AG04449 (cell line): ENCODE results near the gene RSRP1.
A peak's percentile ranks its signal among the peaks of the same experiment; 100 is the strongest.
"Not testable (repeated sequence)": the region's sequence is repeated elsewhere in the genome, so short reads cannot be mapped to it uniquely, and the experiment has no call there.

Source experiments
- CTCF ChIA-PET: fragments of 350-600 bp; formaldehyde crosslinking; extraction: SDS; loops from one replicate; lab custom pipeline; 2021; ENCODE audit warnings: antibody characterized with exemption; lab: Yijun Ruan, JAX
- POLR2A ChIA-PET: fragments of 400-600, 350-600 bp; formaldehyde crosslinking; extraction: SDS; loops from one replicate; lab custom pipeline; 2020; ENCODE audit warnings: antibody characterized with exemption, inconsistent platforms; lab: Yijun Ruan, JAX
- DNase-seq: peaks from one replicate; pipeline ENCODE4 v3.0.0-alpha.2; 2010; ENCODE audit warnings: low read depth, low spot score
- H3K4me3 ChIP-seq: 2 replicates; pipeline ENCODE4 v1.5.1; 2011; ENCODE audit warnings: low read depth, mild to moderate bottlenecking, control low read depth, low read length
- CTCF ChIP-seq: IDR thresholded peaks from one replicate; pipeline ENCODE4 v1.5.1; 2011; ENCODE audit warnings: mild to moderate bottlenecking, moderate library complexity, low read length, control low read depth, inconsistent platforms; ENCODE audit not compliant: insufficient read depth; ENCODE audit errors: missing control alignments

Gene RSRP1

GRCh38 chr1:25245393-25245792 lies 1.9 kb downstream of the RSRP1 start:
- ChIA-PET POLR2A (interaction anchor here (2.0 kb wide), 1 partner anchor 12 kb away, joined by 7 read pairs; the partner anchor contains the start of gene SYF2), CTCF (interaction anchor here (1.0 to 1.8 kb wide), 3 partner anchors 8 to 276 kb away, joined by 3 to 5 read pairs (median 4); partner anchors contain the start of gene SYF2)
- no peak for DNase-seq
- no peak for TF ChIP-seq CTCF
- peak overlapping the region; percentile 74 for H3K4me3 ChIP-seq

DNA sequence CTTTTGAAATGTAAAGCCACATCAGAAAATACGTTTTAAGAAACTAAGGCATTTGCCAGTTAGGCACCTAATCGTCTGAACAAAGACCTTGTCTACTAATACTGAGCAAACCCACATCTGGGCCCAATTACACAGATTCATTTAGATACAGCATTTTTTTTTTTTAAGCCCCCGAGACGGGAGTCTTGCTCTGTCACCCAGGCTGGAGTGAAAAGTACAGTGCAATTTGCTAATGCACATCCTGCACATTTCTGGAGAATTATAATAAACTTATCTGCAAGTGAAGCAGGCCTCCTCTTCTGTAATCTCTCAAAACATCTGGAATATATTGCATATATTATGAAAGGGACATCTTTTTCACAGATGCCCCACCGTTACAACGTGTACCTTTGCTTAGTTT lies 3.3 kb downstream of the RSRP1 start:
- POLR2A ChIA-PET: interaction anchor here (0.9 to 2.0 kb wide), 3 partner anchors 11 to 100 kb away, joined by 3 to 7 read pairs (median 3); partner anchors contain the start of gene SYF2
- no peak overlapping the region for H3K4me3 ChIP-seq

GRCh38 chr1:25239681-25240541 lies 7.3 kb downstream of the RSRP1 start:
- peak; percentile 86 for TF ChIP-seq CTCF
- CTCF ChIA-PET: interaction anchor here (0.8 to 2.8 kb wide), 8 partner anchors 11 to 571 kb away, joined by 3 to 9 read pairs (median 3); no protein-coding TSS in a partner anchor
- peak; percentile 50 for DNase-seq
- peak overlapping the region; percentile 55 for H3K4me3 ChIP-seq
- POLR2A ChIA-PET: interaction anchor here (0.7 to 2.1 kb wide), 5 partner anchors 8 to 131 kb away, joined by 3 to 9 read pairs (median 4); partner anchors contain the start of gene RSRP1

More for the DNA sequence above, 3.3 kb downstream of the RSRP1 start:
- DNase-seq: no peak
- CTCF ChIA-PET: interaction anchor here (0.9 to 1.8 kb wide), 3 partner anchors 10 to 567 kb away, joined by 3 to 5 read pairs (median 3); no protein-coding TSS in a partner anchor
- no peak for TF ChIP-seq CTCF

GRCh38 chr1:25238046-25238445 lies 9.2 kb downstream of the RSRP1 start:
- POLR2A ChIA-PET: interaction anchor here (2.1 kb wide), 1 partner anchor 9 kb away, joined by 9 read pairs; the partner anchor contains the start of gene RSRP1
- CTCF ChIA-PET: interaction anchor here (2.8 kb wide), 1 partner anchor 283 kb away, joined by 9 read pairs; no protein-coding TSS in a partner anchor
- TF ChIP-seq CTCF: no peak
- H3K4me3 ChIP-seq: no peak overlapping the region
- DNase-seq: no peak

DNA sequence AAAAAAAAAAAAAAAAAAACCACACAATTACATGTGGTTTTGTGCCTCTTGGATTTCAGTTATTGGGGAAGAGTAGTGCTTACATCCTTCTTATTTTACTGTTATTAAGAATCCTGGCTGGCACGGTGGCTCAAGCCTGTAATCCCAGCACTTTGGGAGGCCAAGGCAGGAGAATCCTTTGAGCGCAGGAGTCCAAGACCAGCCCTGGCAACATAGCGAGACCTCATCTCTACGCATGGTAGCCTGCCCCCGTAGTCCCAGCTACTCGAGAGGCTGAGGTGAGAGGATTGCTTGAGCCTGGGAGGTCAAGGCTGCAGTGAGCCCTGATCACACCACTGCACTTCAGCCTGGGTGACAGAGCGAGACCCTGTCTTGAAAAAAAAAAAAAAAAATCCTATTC lies 11.0 kb downstream of the RSRP1 start:
- CTCF ChIA-PET, DNase-seq, H3K4me3 ChIP-seq: not testable (repeated sequence)
- POLR2A ChIA-PET: interaction anchor here (0.7 to 1.2 kb wide), 2 partner anchors 11 to 14 kb away, joined by 3 to 4 read pairs; partner anchors contain the start of gene RSRP1

DNA sequence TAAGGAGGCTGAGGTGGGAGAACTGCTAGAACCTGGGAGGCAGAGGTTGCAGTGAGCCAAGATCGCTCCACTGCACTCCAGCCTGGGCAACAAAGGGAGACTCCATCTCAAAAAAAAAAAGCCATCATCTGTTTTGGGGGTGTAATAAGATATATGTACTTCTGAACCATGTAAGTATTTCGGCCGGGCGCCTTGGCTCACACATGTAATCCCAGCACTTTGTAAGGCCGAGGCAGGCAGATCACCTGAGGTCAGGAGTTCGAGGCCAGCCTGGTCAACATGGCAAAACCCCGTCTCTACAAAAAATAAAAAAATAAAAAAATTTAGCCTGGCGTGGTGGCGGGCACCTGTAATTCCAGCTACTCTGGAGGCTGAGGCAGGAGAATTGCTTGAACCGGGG lies 11.8 kb downstream of the RSRP1 start:
- DNase-seq, H3K4me3 ChIP-seq, CTCF ChIA-PET: not testable (repeated sequence)
- POLR2A ChIA-PET: interaction anchor here (0.7 kb wide), 1 partner anchor 13 kb away, joined by 3 read pairs; no protein-coding TSS in a partner anchor
